ENCODE data around the gene FHIT. TPM values are rescaled to one million over a fixed set of nuclear protein-coding genes. Genes with fewer than 3 reads are reported as not detected.

FHIT gene
- total RNA-seq, 1 experiment from 2014 or later, result 9.8 TPM

DNA sequence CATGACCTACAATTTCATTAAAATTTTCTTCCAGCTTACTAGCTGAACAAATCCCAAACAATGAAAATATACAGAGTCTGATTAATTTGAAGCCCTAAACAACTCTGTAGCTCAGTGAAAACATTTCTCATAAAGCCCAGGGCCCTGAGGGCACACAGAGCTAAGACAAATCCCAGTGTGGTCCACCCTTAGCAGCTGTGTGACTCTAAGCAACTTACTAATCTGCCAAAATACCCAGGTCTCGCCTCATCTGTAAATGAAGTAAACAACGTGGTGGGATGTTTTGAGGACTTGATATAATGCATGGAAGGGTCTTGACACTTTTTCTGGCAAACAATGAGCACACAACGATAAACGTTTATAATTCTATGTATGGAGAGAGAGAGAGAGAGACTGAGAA is 158.4 kb downstream of the FHIT start:
- H2AFZ ChIP-seq, result no peak overlapping the region
- no peak for DNase-seq
- TF ChIP-seq, protein P1, sequence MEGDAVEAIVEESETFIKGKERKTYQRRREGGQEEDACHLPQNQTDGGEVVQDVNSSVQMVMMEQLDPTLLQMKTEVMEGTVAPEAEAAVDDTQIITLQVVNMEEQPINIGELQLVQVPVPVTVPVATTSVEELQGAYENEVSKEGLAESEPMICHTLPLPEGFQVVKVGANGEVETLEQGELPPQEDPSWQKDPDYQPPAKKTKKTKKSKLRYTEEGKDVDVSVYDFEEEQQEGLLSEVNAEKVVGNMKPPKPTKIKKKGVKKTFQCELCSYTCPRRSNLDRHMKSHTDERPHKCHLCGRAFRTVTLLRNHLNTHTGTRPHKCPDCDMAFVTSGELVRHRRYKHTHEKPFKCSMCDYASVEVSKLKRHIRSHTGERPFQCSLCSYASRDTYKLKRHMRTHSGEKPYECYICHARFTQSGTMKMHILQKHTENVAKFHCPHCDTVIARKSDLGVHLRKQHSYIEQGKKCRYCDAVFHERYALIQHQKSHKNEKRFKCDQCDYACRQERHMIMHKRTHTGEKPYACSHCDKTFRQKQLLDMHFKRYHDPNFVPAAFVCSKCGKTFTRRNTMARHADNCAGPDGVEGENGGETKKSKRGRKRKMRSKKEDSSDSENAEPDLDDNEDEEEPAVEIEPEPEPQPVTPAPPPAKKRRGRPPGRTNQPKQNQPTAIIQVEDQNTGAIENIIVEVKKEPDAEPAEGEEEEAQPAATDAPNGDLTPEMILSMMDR (conservative IDR thresholded peaks at IDR 0.05), result no peak
- TF ChIP-seq EZH2 (IDR thresholded peaks at IDR 0.05; ENCODE audit: low read depth), result no peak
- H3K4me2 ChIP-seq, result no peak overlapping the region
- no peaks in the 10 kb centered on the region for H3K9me2 ChIP-seq (ENCODE audit: insufficient read depth)
- no peaks in the 10 kb centered on the region for H3K9me3 ChIP-seq (ENCODE audit: insufficient read depth, low read depth)
- no peak overlapping the region for H3K27ac ChIP-seq
- ChIA-PET CTCF (interaction anchor here (0.6 kb wide), 1 partner anchor 782 kb away, joined by 3 read pairs; no protein-coding TSS in a partner anchor), POLR2A (ENCODE audit: unreplicated experiment) (no interaction called here)
- H3K79me2 ChIP-seq (ENCODE audit: low read depth), result no peaks in the 10 kb centered on the region
- no peaks in the 10 kb centered on the region for H4K20me1 ChIP-seq (ENCODE audit: insufficient read depth)
- H3K36me3 ChIP-seq (ENCODE audit: low read depth), result no peaks in the 10 kb centered on the region
- H3F3A ChIP-seq (ENCODE audit: insufficient read depth, low read depth), result no peaks in the 10 kb centered on the region
- BruUV-seq (replicated peaks), result no TSS peak
- H3K4me1 ChIP-seq (replicated peaks; ENCODE audit: insufficient read depth), result no peaks in the 10 kb centered on the region
- H3K27me3 ChIP-seq (ENCODE audit: insufficient read depth, low read depth), result no peaks in the 10 kb centered on the region
- no peak overlapping the region for H3K4me3 ChIP-seq
- intact Hi-C loops (cut with micrococcal nuclease; ENCODE audit: unreplicated experiment), result no loop called here

DNA sequence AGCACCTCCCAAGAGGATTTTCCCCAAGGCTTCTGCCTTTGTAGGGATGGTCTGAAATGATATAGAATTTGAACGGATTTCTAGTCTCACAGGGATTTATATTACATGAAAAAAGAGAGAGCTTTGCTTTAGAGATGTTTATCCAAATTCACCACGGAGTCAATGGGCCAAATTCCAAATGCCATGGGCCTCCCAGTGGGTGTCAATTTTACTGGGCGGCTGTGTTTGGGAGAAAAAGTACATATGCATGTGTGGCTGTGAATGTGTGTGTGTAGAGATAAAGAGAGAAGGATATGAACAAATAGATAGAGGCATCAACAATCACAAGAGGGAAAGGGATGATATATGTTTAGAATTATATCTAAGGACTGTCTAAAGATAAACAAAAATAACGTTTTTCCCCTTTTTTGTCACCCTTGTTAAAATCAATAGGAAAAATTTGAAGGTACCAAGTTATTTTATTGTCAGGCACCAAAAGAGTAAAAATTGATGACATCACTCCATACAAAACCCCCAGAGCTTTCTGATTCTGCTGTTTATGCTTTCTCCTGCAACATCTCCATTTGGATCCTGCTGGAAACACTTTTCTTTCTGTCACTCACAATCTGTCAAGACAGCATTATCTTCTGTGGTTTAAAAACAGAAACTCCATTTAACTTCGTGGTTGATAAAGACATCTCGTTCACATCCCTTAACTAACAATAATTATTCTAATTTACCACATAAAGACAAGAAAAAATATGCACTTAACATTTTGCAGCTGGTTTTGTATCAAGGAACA is 160.7 kb downstream of the FHIT start:
- H3F3A ChIP-seq (ENCODE audit: insufficient read depth, low read depth), result no peaks in the 10 kb centered on the region
- no peaks in the 10 kb centered on the region for H3K36me3 ChIP-seq (ENCODE audit: low read depth)
- ChIA-PET CTCF (no interaction called here), POLR2A (ENCODE audit: unreplicated experiment) (no interaction called here)
- TF ChIP-seq, protein P1 (conservative IDR thresholded peaks at IDR 0.05), result no peak
- no peak for TF ChIP-seq EZH2 (IDR thresholded peaks at IDR 0.05; ENCODE audit: low read depth)
- H3K79me2 ChIP-seq (ENCODE audit: low read depth), result no peaks in the 10 kb centered on the region
- intact Hi-C loops (cut with micrococcal nuclease; ENCODE audit: unreplicated experiment), result no loop called here
- DNase-seq, result no peak
- no peak overlapping the region for H3K27ac ChIP-seq
- no peak overlapping the region for H3K4me3 ChIP-seq
- H4K20me1 ChIP-seq (ENCODE audit: insufficient read depth), result no peaks in the 10 kb centered on the region
- no TSS peak for BruUV-seq (replicated peaks)
- no peak overlapping the region for H2AFZ ChIP-seq
- no peaks in the 10 kb centered on the region for H3K9me3 ChIP-seq (ENCODE audit: insufficient read depth, low read depth)
- H3K4me2 ChIP-seq, result no peak overlapping the region
- no peaks in the 10 kb centered on the region for H3K27me3 ChIP-seq (ENCODE audit: insufficient read depth, low read depth)
- no peaks in the 10 kb centered on the region for H3K9me2 ChIP-seq (ENCODE audit: insufficient read depth)
- H3K4me1 ChIP-seq (replicated peaks; ENCODE audit: insufficient read depth), result no peaks in the 10 kb centered on the region

DNA sequence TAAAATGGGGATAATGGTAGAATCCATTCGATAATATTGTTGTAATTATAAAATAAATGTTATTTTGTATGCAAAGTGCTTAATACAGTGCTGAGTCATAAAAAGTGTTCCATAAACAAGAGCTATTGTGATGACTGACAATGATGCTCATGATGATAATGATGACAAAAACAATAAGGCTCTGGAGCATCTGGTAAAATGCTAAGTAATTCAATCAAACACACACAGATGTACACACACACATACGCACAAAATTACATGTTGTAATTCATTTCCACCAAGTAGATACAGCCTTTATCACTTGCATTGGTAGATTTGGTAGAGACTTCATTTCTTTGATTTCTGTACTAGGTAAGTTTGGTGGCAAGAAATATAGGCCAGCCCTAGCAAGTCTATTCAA is 163.8 kb downstream of the FHIT start:
- Histone ChIP-seq H3F3A (ENCODE audit: insufficient read depth, low read depth) (no peaks in the 10 kb centered on the region), H3K27me3 (ENCODE audit: insufficient read depth, low read depth) (no peaks in the 10 kb centered on the region), H3K9me3 (ENCODE audit: insufficient read depth, low read depth) (no peaks in the 10 kb centered on the region), H3K9me2 (ENCODE audit: insufficient read depth) (no peaks in the 10 kb centered on the region), H2AFZ (no peak overlapping the region), H3K4me3 (no peak overlapping the region), H3K27ac (no peak overlapping the region), H3K4me1 (replicated peaks; ENCODE audit: insufficient read depth) (no peaks in the 10 kb centered on the region), H4K20me1 (ENCODE audit: insufficient read depth) (no peaks in the 10 kb centered on the region), H3K36me3 (ENCODE audit: low read depth) (no peaks in the 10 kb centered on the region), H3K4me2 (no peak overlapping the region), H3K79me2 (ENCODE audit: low read depth) (no peaks in the 10 kb centered on the region)
- TF ChIP-seq, protein P1 (conservative IDR thresholded peaks at IDR 0.05), result no peak
- no peak for TF ChIP-seq EZH2 (IDR thresholded peaks at IDR 0.05; ENCODE audit: low read depth)
- POLR2A ChIA-PET (ENCODE audit: unreplicated experiment), result no interaction called here
- intact Hi-C loops (cut with micrococcal nuclease; ENCODE audit: unreplicated experiment), result no loop called here
- DNase-seq, result no peak
- CTCF ChIA-PET, result no interaction called here
- no TSS peak for BruUV-seq (replicated peaks)

Measured in PC-9 (cell line).